Neural crest cell (in vitro differentiated cells): ENCODE measurements around the gene GJA9. TPM values are rescaled to one million over a fixed set of nuclear protein-coding genes. Genes with fewer than 3 reads are reported as not detected.
A peak's percentile ranks its signal among the peaks of the same experiment; 100 is the strongest.

Source experiments
- DNase-seq: peaks from one replicate; pipeline ENCODE4 v3.0.0; 2021; ENCODE audit warnings: low read depth, mixed read lengths, low spot score
- H3K27ac Mint-ChIP-seq: one replicate; pipeline ENCODE4 v1.8.0; 2021; ENCODE audit warnings: mild to moderate bottlenecking, mixed read lengths; ENCODE audit not compliant: unreplicated experiment
- H3K27me3 Mint-ChIP-seq: 2 replicates; pipeline ENCODE4 v1.8.0; 2021; ENCODE audit warnings: low read depth, mild to moderate bottlenecking, mixed read lengths
- H3K36me3 Mint-ChIP-seq: 2 replicates; pipeline ENCODE4 v1.8.0; 2021; ENCODE audit warnings: low read depth, mild to moderate bottlenecking, mixed read lengths
- H3K4me1 Mint-ChIP-seq: 2 replicates; pipeline ENCODE4 v1.8.0; 2021; ENCODE audit warnings: mixed read lengths
- H3K4me3 Mint-ChIP-seq: one replicate; pipeline ENCODE4 v1.8.0; 2021; ENCODE audit warnings: mild to moderate bottlenecking, mixed read lengths
- H3K9me3 Mint-ChIP-seq: 2 replicates; pipeline ENCODE4 v1.8.0; 2021; ENCODE audit warnings: mixed read lengths
- total RNA-seq: library from RNA; stranded (reverse); gene quantifications from 2 replicates; pipeline ENCODE4 v1.2.1, GENCODE V29; 2021
- TF ChIP-seq, protein P1 (sequence below): fragments of 200-600 bp; sonication (generic); conservative IDR thresholded peaks from 2 replicates; pipeline ENCODE4 v1.5.0; 2021; ENCODE audit warnings: antibody characterized with exemption, mild to moderate bottlenecking

The GJA9 gene
- total RNA-seq, 1 donor from 2014 or later, result not detected

DNA sequence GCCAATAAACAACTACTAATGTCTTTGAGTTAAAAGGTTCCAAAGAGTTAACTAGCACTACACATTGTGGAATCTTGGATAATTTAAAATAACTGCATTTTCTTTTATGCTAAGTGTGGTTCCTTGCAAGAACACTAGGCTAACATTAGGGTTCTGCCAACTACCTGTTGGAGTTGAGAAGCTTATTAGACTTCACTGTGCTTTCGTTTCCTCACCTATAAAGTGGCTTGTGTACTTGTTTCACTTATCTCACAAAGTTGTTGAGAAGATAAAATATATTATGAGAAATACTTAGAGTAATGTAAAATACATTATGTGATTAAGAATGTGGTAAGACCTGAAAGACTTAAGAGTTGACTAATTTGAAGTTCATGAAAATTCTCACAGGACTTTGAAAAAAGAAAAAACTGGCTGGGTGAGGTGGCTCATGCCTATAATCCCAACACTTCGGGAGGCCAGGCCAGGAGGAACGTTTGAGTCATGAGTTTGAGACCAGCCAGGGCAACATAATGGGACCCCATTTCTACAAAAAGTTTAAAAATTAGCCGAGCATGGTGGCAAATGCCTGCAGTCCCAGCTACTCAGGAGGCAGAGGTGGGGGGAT is 16.2 kb downstream of the GJA9 start:
- H3K27me3 Mint-ChIP-seq, result no peaks in the 10 kb centered on the region
- peaks cover 35% of the 10 kb centered on the region for H3K4me1 Mint-ChIP-seq
- no peak overlapping the region for H3K4me3 Mint-ChIP-seq
- H3K36me3 Mint-ChIP-seq, result no peaks in the 10 kb centered on the region
- TF ChIP-seq, protein P1, sequence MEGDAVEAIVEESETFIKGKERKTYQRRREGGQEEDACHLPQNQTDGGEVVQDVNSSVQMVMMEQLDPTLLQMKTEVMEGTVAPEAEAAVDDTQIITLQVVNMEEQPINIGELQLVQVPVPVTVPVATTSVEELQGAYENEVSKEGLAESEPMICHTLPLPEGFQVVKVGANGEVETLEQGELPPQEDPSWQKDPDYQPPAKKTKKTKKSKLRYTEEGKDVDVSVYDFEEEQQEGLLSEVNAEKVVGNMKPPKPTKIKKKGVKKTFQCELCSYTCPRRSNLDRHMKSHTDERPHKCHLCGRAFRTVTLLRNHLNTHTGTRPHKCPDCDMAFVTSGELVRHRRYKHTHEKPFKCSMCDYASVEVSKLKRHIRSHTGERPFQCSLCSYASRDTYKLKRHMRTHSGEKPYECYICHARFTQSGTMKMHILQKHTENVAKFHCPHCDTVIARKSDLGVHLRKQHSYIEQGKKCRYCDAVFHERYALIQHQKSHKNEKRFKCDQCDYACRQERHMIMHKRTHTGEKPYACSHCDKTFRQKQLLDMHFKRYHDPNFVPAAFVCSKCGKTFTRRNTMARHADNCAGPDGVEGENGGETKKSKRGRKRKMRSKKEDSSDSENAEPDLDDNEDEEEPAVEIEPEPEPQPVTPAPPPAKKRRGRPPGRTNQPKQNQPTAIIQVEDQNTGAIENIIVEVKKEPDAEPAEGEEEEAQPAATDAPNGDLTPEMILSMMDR, result peak; percentile 40
- no peaks in the 10 kb centered on the region for H3K9me3 Mint-ChIP-seq
- DNase-seq, result no peak
- no peak overlapping the region for H3K27ac Mint-ChIP-seq

DNA sequence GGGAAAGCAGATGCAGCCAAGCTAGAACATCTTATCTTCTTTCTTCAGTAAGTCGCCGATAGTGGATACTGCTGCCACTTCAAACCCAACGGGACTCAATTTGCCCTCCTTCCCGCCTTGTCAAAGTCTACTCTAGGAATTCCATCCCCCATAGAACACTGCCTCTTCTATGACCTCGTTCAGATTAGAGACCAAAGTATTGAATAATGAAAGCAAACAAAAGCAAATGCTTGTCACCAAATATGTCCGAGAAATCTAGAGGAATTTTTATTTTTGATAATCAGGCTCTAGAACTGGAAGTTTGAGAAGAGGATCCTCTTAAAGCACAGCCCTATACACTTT is 21.0 kb downstream of the GJA9 start:
- TF ChIP-seq, protein P1, result no peak
- Mint-ChIP-seq H3K27me3 (no peaks in the 10 kb centered on the region), H3K4me3 (peak overlapping the region; percentile 93), H3K36me3 (no peaks in the 10 kb centered on the region), H3K27ac (peak overlapping the region; percentile 4), H3K9me3 (no peaks in the 10 kb centered on the region), H3K4me1 (peaks cover 57% of the 10 kb centered on the region)
- no peak for DNase-seq

DNA sequence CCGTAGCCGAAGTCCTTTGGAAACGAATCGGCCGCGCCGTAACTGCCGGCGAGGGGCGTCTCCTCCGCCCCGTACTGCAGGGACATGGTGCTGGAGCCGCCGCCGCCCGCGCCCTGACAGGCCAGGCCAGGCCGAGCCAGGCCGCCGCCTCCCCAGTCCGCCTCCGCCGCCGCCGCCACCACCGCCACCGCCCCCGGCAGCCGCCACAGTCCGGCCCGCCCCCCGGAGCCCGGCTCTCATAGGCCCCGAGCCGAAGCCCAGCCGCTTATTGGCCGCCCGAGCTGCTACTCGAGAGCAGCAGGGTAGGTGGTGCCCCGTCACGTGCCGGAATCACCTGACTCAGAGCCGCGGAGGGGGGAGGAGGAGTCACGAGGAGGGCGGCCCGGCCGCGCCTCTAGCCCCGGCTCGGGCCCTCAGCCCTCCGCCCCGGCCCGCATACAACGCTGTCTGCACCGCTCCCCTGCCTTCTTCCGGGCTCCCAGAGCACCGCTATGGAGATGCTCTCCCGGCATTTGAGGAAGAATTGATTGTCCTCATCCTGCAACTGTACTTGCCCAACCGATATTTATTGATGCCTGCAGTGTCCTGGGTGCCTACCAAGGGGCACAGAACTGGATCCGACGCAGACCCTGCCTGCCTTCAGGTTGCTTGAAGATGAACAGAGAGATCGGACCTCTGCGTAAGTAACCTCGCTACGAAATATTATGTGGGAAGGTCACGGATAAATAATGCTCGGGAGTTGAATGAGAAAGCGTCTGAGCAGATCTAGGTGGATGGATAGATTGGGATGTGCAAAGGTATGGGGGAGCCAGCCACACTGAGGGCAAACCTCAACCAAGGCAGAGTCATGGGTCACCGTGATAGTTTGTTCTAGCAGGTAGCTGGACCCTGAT is 21.6 kb downstream of the GJA9 start, which contains the start of gene RRAGC:
Gene RRAGC (minus strand): TSS at position 212 of the 893 bp plus-strand sequence. CDS start 126 bp downstream, at position 86.
- TF ChIP-seq, protein P1, result no peak
- Mint-ChIP-seq H3K4me3 (peak within 1 kb of the TSS; percentile 93), H3K9me3 (no peaks in the 10 kb centered on the region), H3K27me3 (no peaks in the 10 kb centered on the region), H3K36me3 (no peaks in the 10 kb centered on the region), H3K4me1 (peaks cover 57% of the 10 kb centered on the region), H3K27ac (peak within 1 kb of the TSS; percentile 4)
- peak; percentile 96 for DNase-seq

DNA sequence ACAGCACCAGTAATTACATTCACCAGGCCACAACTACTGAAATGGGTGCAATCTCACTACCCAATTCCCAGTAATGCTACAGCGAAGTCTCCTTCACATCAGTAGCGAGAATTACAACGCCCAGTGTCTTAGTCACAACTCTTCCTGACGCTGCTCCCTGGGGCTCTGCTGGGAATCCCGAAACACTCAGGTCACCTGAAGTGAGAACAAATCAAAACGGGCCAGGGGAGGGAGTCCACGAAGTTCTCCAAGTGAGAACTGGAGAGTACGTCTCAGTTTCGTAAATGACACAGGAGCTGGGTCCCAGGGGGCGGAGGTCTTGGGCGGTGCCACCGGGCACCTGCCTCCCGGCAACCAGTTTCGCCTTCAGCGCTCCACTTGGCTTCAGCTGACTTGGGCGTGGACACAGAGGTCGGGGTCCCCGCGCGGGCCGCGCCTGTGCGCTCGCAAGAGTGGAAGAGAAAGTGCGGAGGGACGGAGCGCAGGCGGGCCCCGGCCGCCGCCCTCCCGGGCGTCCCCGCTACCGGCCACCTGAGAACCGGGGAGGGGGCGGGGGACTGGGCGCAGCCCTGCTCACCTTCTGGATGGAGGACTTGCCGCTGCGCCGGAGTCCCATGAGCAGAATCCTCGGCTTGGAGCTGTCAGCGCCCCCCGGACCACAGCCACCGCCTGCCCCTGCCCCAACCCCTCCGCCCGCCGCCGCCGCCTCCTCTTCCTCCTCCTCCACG is 22.4 kb downstream of the GJA9 start:
- H3K4me1 Mint-ChIP-seq, result peaks cover 54% of the 10 kb centered on the region

DNA sequence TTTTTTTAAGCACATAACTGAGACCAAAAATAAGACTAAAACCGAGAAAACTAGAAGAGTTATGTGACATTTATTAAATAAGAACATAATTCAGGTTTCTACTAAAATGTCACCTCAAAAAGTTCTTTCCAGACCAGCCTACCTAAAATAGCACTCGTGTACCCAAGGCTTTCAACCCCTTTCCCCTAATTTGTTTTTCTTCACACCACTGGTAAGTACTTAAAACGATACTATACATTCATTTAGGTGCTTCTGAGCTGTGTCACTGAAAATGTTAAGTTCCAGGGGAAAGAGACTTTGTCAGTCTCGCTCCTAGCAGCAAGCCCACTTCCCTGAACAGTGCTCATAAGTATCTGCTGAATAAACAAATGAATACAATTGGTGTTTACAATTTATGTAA is 28.6 kb downstream of the GJA9 start:
- H3K27ac Mint-ChIP-seq, result no peak overlapping the region
- H3K9me3 Mint-ChIP-seq, result no peaks in the 10 kb centered on the region
- H3K4me1 Mint-ChIP-seq, result peaks cover 8% of the 10 kb centered on the region
- H3K27me3 Mint-ChIP-seq, result no peaks in the 10 kb centered on the region
- DNase-seq, result no peak
- H3K36me3 Mint-ChIP-seq, result peaks cover 3% of the 10 kb centered on the region
- TF ChIP-seq, protein P1, result no peak
- H3K4me3 Mint-ChIP-seq, result no peak overlapping the region

More for the DNA sequence above, 22.4 kb downstream of the GJA9 start:
- H3K27ac Mint-ChIP-seq, result no peak overlapping the region
- no peaks in the 10 kb centered on the region for H3K9me3 Mint-ChIP-seq
- no peak for DNase-seq
- H3K4me3 Mint-ChIP-seq, result peak overlapping the region; percentile 93
- no peaks in the 10 kb centered on the region for H3K36me3 Mint-ChIP-seq
- H3K27me3 Mint-ChIP-seq, result no peaks in the 10 kb centered on the region
- TF ChIP-seq, protein P1, result no peak
